Kidney epithelial cell (primary cell): ENCODE data around the gene KIAA1958. TPM values are rescaled to one million over a fixed set of nuclear protein-coding genes. Genes with fewer than 3 reads are reported as not detected.
"Not testable (repeated sequence)": the region's sequence is repeated elsewhere in the genome, so short reads cannot be mapped to it uniquely, and the experiment has no call there.

Experiments
- DNase-seq: peaks from one replicate; pipeline ENCODE4 v3.0.0-alpha.2; 2010; ENCODE audit warnings: low read depth
- H3K27me3 ChIP-seq: 2 replicates; pipeline ENCODE4 v1.6.0; 2011; ENCODE audit warnings: low read length; ENCODE audit not compliant: control insufficient read depth, insufficient read depth
- H3K36me3 ChIP-seq: 2 replicates; pipeline ENCODE4 v1.5.1; 2011; ENCODE audit warnings: low read length; ENCODE audit not compliant: control insufficient read depth, insufficient read depth
- H3K4me3 ChIP-seq: 2 replicates; pipeline ENCODE4 v1.5.1; 2011; ENCODE audit warnings: low read depth, mild to moderate bottlenecking, control low read depth, low read length
- CTCF ChIP-seq: IDR thresholded peaks from 2 replicates; pipeline ENCODE4 v1.5.1; 2011; ENCODE audit warnings: mild to moderate bottlenecking, moderate library complexity, low read length, control low read depth, inconsistent platforms; ENCODE audit not compliant: insufficient read depth, poor library complexity, severe bottlenecking
- total RNA-seq: library from RNA; depleted of rRNA; stranded (reverse); fragments of >200 nt; gene quantifications from 2 replicates; pipeline ENCODE4 v1.2.3, GENCODE V29; 2015

The KIAA1958 gene
- total RNA-seq, 1 donor from 2014 or later = 7.5 TPM

- no peak overlapping the region for H3K4me3 ChIP-seq
- TF ChIP-seq CTCF = no peak
- no peaks in the 10 kb centered on the region for H3K27me3 ChIP-seq
- H3K36me3 ChIP-seq = no peaks in the 10 kb centered on the region
- DNase-seq = no peak
These were observed 96.0 kb downstream of the KIAA1958 start for GRCh38 chr9:112582371-112583262.

GRCh38 chr9:112586599-112587155 is 100.0 kb downstream of the KIAA1958 start:
- Histone ChIP-seq H3K36me3 (no peaks in the 10 kb centered on the region), H3K27me3 (no peaks in the 10 kb centered on the region), H3K4me3 (no peak overlapping the region)
- no peak for DNase-seq
- no peak for TF ChIP-seq CTCF

GRCh38 chr9:112591875-112592274 is 105.2 kb downstream of the KIAA1958 start:
- not testable (repeated sequence) for H3K4me3 ChIP-seq, H3K36me3 ChIP-seq, DNase-seq, H3K27me3 ChIP-seq

- no peak for TF ChIP-seq CTCF
- Histone ChIP-seq H3K27me3 (no peaks in the 10 kb centered on the region), H3K4me3 (no peak overlapping the region), H3K36me3 (no peaks in the 10 kb centered on the region)
- no peak for DNase-seq
These were observed 113.1 kb downstream of the KIAA1958 start for GRCh38 chr9:112599732-112600131.

DNA sequence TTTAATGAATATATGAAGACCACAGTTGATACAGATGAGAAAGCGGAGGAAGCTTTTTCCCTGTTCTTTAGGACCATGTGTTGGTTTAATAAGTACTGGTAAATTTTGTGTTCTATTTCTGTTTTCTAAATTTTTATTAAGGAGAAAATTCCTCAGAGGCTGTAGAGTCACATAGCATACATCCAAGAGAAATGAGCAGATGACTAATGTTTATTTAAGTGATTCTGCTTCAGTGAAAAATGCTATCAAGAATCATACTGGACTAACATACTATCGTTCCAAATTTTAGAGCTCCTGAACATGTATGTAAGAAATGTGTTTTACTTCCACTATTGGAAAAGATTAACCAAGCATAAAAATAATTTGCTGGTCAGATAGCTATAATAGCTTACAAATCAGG is 115.0 kb downstream of the KIAA1958 start:
- Histone ChIP-seq H3K27me3 (no peaks in the 10 kb centered on the region), H3K36me3 (no peaks in the 10 kb centered on the region), H3K4me3 (no peak overlapping the region)
- no peak for TF ChIP-seq CTCF
- DNase-seq = no peak

GRCh38 chr9:112604790-112605189 is 118.2 kb downstream of the KIAA1958 start:
- TF ChIP-seq CTCF = no peak
- Histone ChIP-seq H3K4me3 (no peak overlapping the region), H3K36me3 (no peaks in the 10 kb centered on the region), H3K27me3 (no peaks in the 10 kb centered on the region)
- DNase-seq = no peak
